Measurements from ENCODE around the gene DYSF.

DNA sequence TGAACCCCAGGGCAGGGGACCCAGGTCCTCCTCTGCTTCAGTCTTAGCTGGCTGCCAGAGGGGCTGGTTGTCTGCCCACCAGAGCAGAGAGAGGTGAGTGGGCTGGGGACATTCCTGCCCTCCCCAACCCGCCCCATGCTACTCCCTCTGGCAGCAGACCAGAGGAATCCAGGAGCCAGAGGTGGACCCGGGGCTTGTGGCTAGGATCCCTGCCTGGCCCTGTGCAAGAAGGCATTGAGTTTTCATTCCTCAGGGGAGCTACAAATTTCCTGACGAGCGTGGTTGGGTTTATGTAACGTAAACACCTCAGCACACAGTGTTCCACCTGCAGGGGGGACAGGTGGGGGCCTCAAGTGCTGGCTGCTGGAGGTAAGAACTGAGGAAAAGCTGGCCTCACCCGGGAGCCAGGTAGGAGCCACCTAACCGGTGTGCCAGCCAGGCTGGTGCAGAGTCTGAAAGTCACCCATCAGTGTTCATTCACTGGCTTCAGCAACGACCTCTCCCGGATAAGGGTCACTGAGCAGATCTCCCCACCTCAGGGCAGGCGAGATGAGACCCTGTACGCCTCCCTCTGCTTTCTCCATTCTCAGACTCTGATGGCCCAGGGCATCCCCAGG is 246.8 kb downstream of the DYSF start:
- TF ChIP-seq, protein P1, sequence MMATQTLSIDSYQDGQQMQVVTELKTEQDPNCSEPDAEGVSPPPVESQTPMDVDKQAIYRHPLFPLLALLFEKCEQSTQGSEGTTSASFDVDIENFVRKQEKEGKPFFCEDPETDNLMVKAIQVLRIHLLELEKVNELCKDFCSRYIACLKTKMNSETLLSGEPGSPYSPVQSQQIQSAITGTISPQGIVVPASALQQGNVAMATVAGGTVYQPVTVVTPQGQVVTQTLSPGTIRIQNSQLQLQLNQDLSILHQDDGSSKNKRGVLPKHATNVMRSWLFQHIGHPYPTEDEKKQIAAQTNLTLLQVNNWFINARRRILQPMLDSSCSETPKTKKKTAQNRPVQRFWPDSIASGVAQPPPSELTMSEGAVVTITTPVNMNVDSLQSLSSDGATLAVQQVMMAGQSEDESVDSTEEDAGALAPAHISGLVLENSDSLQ (IDR thresholded peaks at IDR 0.05) = no peak
- TF ChIP-seq FOXA1 (IDR thresholded peaks at IDR 0.05) = no peak
- TF ChIP-seq ELF4 (IDR thresholded peaks at IDR 0.05) = no peak
- no peak for TF ChIP-seq HDGF (IDR thresholded peaks at IDR 0.05; ENCODE audit: borderline replicate concordance)
- TF ChIP-seq CTBP1 (IDR thresholded peaks at IDR 0.05; ENCODE audit: borderline replicate concordance) = no peak
- no peak for TF ChIP-seq ZNF384 (IDR thresholded peaks at IDR 0.05)
